Memory B cell (primary cell): Measurements from ENCODE around the gene FAM168B.

Source experiments
- ATAC-seq: fragments of 150-1000 bp; cut with Tn5 transposase; 2 replicates; pipeline ENCODE4 v1.10.0; 2021; ENCODE audit warnings: low read depth, mild to moderate bottlenecking, moderate library complexity
- DNase-seq, 2 donors: peaks; one replicate each; pipeline ENCODE4 v3.0.0; 2022; ENCODE audit warnings: low spot score in 2 of 2
- H3K27ac Mint-ChIP-seq: one replicate; pipeline ENCODE4 v1.8.0; 2022; ENCODE audit warnings: mild to moderate bottlenecking, moderate library complexity, mixed read lengths
- H3K27me3 Mint-ChIP-seq: one replicate; pipeline ENCODE4 v1.8.0; 2022; ENCODE audit warnings: mixed read lengths
- H3K36me3 Mint-ChIP-seq: one replicate; pipeline ENCODE4 v1.8.0; 2022; ENCODE audit warnings: mild to moderate bottlenecking, mixed read lengths
- H3K4me1 Mint-ChIP-seq: one replicate; pipeline ENCODE4 v1.8.0; 2022; ENCODE audit warnings: mixed read lengths
- H3K4me3 Mint-ChIP-seq: one replicate; pipeline ENCODE4 v1.8.0; 2022; ENCODE audit warnings: mild to moderate bottlenecking, moderate library complexity, mixed read lengths
- H3K9me3 Mint-ChIP-seq: one replicate; pipeline ENCODE4 v1.8.0; 2022; ENCODE audit warnings: mixed read lengths

The FAM168B gene

GRCh38 chr2:131016826-131017741 is 76.2 kb downstream of the FAM168B start:
- peaks cover 10% of the 10 kb centered on the region for H3K27me3 Mint-ChIP-seq
- peaks cover 1% of the 10 kb centered on the region for H3K9me3 Mint-ChIP-seq
- DNase-seq: no peak
- H3K36me3 Mint-ChIP-seq: no peaks in the 10 kb centered on the region
- no peak for ATAC-seq
- H3K4me3 Mint-ChIP-seq: no peak overlapping the region
- no peaks in the 10 kb centered on the region for H3K4me1 Mint-ChIP-seq
- H3K27ac Mint-ChIP-seq: no peak overlapping the region

- H3K36me3 Mint-ChIP-seq: no peaks in the 10 kb centered on the region
- H3K27ac Mint-ChIP-seq: no peak overlapping the region
These were observed 77.5 kb downstream of the FAM168B start for GRCh38 chr2:131015764-131016163.

GRCh38 chr2:131014141-131014540 is 79.1 kb downstream of the FAM168B start:
- H3K27me3 Mint-ChIP-seq: peaks cover 20% of the 10 kb centered on the region
- H3K36me3 Mint-ChIP-seq: no peaks in the 10 kb centered on the region
- H3K27ac Mint-ChIP-seq: no peak overlapping the region
- no peak overlapping the region for H3K4me3 Mint-ChIP-seq
- ATAC-seq (no peak), DNase-seq (no peak)
- H3K9me3 Mint-ChIP-seq: peaks cover 1% of the 10 kb centered on the region
- H3K4me1 Mint-ChIP-seq: no peaks in the 10 kb centered on the region

More at GRCh38 chr2:131015764-131016163, 77.5 kb downstream of the FAM168B start:
- peaks cover 18% of the 10 kb centered on the region for H3K27me3 Mint-ChIP-seq
- DNase-seq (no peak), ATAC-seq (no peak)
- no peaks in the 10 kb centered on the region for H3K9me3 Mint-ChIP-seq
- H3K4me3 Mint-ChIP-seq: no peak overlapping the region
- no peaks in the 10 kb centered on the region for H3K4me1 Mint-ChIP-seq

GRCh38 chr2:131011486-131011885 is 81.8 kb downstream of the FAM168B start:
- no peak for DNase-seq
- H3K27ac Mint-ChIP-seq: no peak overlapping the region

GRCh38 chr2:131010566-131010965 is 82.7 kb downstream of the FAM168B start:
- DNase-seq (no peak), ATAC-seq (no peak)
- H3K9me3 Mint-ChIP-seq: peaks cover 3% of the 10 kb centered on the region
- H3K36me3 Mint-ChIP-seq: no peaks in the 10 kb centered on the region
- no peak overlapping the region for H3K27ac Mint-ChIP-seq
- no peaks in the 10 kb centered on the region for H3K4me1 Mint-ChIP-seq
- H3K4me3 Mint-ChIP-seq: no peak overlapping the region
- peaks cover 17% of the 10 kb centered on the region for H3K27me3 Mint-ChIP-seq

More at GRCh38 chr2:131011486-131011885, 81.8 kb downstream of the FAM168B start:
- Mint-ChIP-seq H3K4me1 (no peaks in the 10 kb centered on the region), H3K27me3 (peaks cover 20% of the 10 kb centered on the region), H3K9me3 (peaks cover 3% of the 10 kb centered on the region), H3K36me3 (no peaks in the 10 kb centered on the region), H3K4me3 (no peak overlapping the region)
- ATAC-seq: no peak

- Mint-ChIP-seq H3K27ac (no peak overlapping the region), H3K9me3 (peaks cover 3% of the 10 kb centered on the region), H3K4me1 (no peaks in the 10 kb centered on the region), H3K4me3 (no peak overlapping the region), H3K27me3 (peaks cover 19% of the 10 kb centered on the region), H3K36me3 (no peaks in the 10 kb centered on the region)
- no peak for ATAC-seq
- no peak for DNase-seq
These were observed 83.4 kb downstream of the FAM168B start for GRCh38 chr2:131009713-131010475.

GRCh38 chr2:131008967-131009366 is 84.3 kb downstream of the FAM168B start:
- Mint-ChIP-seq H3K36me3 (no peaks in the 10 kb centered on the region), H3K9me3 (peaks cover 3% of the 10 kb centered on the region), H3K27me3 (peaks cover 17% of the 10 kb centered on the region), H3K4me1 (no peaks in the 10 kb centered on the region), H3K4me3 (no peak overlapping the region), H3K27ac (no peak overlapping the region)
- DNase-seq: no peak
- no peak for ATAC-seq

GRCh38 chr2:131006561-131006960 is 86.7 kb downstream of the FAM168B start:
- H3K9me3 Mint-ChIP-seq: peaks cover 3% of the 10 kb centered on the region

GRCh38 chr2:131005216-131005935 is 87.9 kb downstream of the FAM168B start:
- Mint-ChIP-seq H3K27me3 (peaks cover 6% of the 10 kb centered on the region), H3K27ac (no peak overlapping the region), H3K4me1 (no peaks in the 10 kb centered on the region), H3K4me3 (no peak overlapping the region), H3K36me3 (no peaks in the 10 kb centered on the region), H3K9me3 (peaks cover 3% of the 10 kb centered on the region)
- DNase-seq (no peak), ATAC-seq (no peak)

More at GRCh38 chr2:131006561-131006960, 86.7 kb downstream of the FAM168B start:
- no peak overlapping the region for H3K27ac Mint-ChIP-seq
- H3K27me3 Mint-ChIP-seq: peaks cover 10% of the 10 kb centered on the region
- H3K4me3 Mint-ChIP-seq: no peak overlapping the region
- no peaks in the 10 kb centered on the region for H3K36me3 Mint-ChIP-seq
- H3K4me1 Mint-ChIP-seq: no peaks in the 10 kb centered on the region
- ATAC-seq: no peak
- DNase-seq: no peak

GRCh38 chr2:131004446-131005209 is 88.6 kb downstream of the FAM168B start:
- no peak for ATAC-seq
- no peaks in the 10 kb centered on the region for H3K4me1 Mint-ChIP-seq

GRCh38 chr2:130998561-130998960 is 94.7 kb downstream of the FAM168B start:
- H3K36me3 Mint-ChIP-seq: no peaks in the 10 kb centered on the region
- peaks cover 7% of the 10 kb centered on the region for H3K27me3 Mint-ChIP-seq
- H3K27ac Mint-ChIP-seq: no peak overlapping the region
- H3K4me3 Mint-ChIP-seq: no peak overlapping the region
- no peak for DNase-seq
- ATAC-seq: no peak
- no peaks in the 10 kb centered on the region for H3K4me1 Mint-ChIP-seq
- H3K9me3 Mint-ChIP-seq: no peaks in the 10 kb centered on the region

More at GRCh38 chr2:131004446-131005209, 88.6 kb downstream of the FAM168B start:
- H3K9me3 Mint-ChIP-seq: peaks cover 3% of the 10 kb centered on the region
- no peak overlapping the region for H3K4me3 Mint-ChIP-seq
- no peaks in the 10 kb centered on the region for H3K36me3 Mint-ChIP-seq
- DNase-seq: no peak
- peaks cover 6% of the 10 kb centered on the region for H3K27me3 Mint-ChIP-seq
- no peak overlapping the region for H3K27ac Mint-ChIP-seq
